Transverse colon (tissue), 4 donors: ENCODE data around the gene CGN.

Experiments used
- EP300 ChIP-seq: sonication (generic); formaldehyde crosslinking; IDR thresholded peaks from one replicate; pipeline ENCODE4 v1.6.1; 2017; ENCODE audit warnings: antibody characterized with exemption, low read depth
- POLR2A ChIP-seq: fragments of 450-650 bp; IDR thresholded peaks from one replicate; pipeline ENCODE4 v1.6.1; 2016; ENCODE audit warnings: antibody characterized with exemption, mild to moderate bottlenecking, moderate library complexity
- POLR2AphosphoS5 ChIP-seq, 3 donors: sonication (generic); formaldehyde crosslinking; IDR thresholded peaks; one replicate each; pipeline ENCODE4 v1.6.1; 2016; ENCODE audit warnings: antibody characterized with exemption in 3 of 3
- TF ChIP-seq, protein P1 (sequence below), 5 experiments: fragments of 200-600 bp in 3 of 5; fragments of 450-650 bp in 2 of 5; sonication (generic) in 3 of 5; IDR thresholded peaks; 1 replicate in 2 of 5; 2 replicates in 3 of 5; pipeline ENCODE4 v1.5.1; 2016 to 2017; ENCODE audit warnings: antibody characterized with exemption in 5 of 5, inconsistent platforms in 3 of 5, mild to moderate bottlenecking in 2 of 5, moderate library complexity in 1 of 5

DNA sequence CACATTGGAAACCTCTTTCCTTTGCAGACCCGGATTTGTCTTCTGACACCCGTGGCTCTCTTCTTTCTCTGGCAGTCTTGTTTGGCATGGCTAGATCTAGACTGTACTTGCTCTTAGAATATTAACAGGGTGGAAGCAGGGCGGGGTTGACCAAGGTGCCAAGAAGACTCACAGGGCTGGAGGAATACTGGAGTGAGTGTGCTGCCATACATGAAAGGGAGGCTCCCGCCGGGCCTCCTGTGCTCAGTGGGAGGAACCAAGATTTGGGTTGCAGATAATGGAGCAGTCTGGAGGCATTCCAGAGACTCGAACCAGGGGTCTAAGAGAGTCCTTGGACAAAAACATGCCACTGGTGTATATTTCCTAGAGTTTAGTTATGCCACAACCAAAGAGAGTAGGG is 73.1 kb downstream of the CGN start:
- TF ChIP-seq POLR2A: no peak
- TF ChIP-seq, protein P1, sequence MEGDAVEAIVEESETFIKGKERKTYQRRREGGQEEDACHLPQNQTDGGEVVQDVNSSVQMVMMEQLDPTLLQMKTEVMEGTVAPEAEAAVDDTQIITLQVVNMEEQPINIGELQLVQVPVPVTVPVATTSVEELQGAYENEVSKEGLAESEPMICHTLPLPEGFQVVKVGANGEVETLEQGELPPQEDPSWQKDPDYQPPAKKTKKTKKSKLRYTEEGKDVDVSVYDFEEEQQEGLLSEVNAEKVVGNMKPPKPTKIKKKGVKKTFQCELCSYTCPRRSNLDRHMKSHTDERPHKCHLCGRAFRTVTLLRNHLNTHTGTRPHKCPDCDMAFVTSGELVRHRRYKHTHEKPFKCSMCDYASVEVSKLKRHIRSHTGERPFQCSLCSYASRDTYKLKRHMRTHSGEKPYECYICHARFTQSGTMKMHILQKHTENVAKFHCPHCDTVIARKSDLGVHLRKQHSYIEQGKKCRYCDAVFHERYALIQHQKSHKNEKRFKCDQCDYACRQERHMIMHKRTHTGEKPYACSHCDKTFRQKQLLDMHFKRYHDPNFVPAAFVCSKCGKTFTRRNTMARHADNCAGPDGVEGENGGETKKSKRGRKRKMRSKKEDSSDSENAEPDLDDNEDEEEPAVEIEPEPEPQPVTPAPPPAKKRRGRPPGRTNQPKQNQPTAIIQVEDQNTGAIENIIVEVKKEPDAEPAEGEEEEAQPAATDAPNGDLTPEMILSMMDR (IDR thresholded peaks at IDR 0.05): no peak
- TF ChIP-seq EP300: no peak
- TF ChIP-seq POLR2AphosphoS5 (IDR thresholded peaks at IDR 0.05): no peak
